GM12801 (cell line): ENCODE results near the gene ANO3.

ENCODE experiments used
- TF ChIP-seq, protein P1 (sequence below): IDR thresholded peaks from one replicate; pipeline ENCODE4 v1.5.1; 2011; ENCODE audit warnings: control low read depth; ENCODE audit not compliant: insufficient read length; ENCODE audit errors: extremely low read depth

ANO3 gene

DNA sequence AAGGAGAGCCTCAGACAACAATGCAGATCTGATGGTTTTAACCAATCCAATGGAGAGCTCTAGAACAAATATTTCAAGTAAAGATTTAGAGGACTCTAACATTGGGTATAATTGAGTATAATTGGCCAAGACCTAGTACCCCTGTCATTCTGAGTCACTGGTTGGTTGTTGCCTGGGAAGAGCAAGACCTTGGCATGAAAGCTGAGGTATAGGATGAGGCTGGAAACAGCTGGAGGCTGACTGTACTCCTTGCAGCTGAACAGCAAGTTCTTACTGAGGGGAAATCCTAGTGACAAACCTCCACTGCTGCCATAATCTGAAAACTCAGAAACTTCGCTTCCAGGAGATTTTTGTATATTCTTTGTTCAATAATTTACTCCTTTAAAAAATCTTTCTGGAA is 294.4 kb downstream of the ANO3 start:
- TF ChIP-seq, protein P1, sequence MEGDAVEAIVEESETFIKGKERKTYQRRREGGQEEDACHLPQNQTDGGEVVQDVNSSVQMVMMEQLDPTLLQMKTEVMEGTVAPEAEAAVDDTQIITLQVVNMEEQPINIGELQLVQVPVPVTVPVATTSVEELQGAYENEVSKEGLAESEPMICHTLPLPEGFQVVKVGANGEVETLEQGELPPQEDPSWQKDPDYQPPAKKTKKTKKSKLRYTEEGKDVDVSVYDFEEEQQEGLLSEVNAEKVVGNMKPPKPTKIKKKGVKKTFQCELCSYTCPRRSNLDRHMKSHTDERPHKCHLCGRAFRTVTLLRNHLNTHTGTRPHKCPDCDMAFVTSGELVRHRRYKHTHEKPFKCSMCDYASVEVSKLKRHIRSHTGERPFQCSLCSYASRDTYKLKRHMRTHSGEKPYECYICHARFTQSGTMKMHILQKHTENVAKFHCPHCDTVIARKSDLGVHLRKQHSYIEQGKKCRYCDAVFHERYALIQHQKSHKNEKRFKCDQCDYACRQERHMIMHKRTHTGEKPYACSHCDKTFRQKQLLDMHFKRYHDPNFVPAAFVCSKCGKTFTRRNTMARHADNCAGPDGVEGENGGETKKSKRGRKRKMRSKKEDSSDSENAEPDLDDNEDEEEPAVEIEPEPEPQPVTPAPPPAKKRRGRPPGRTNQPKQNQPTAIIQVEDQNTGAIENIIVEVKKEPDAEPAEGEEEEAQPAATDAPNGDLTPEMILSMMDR = no peak

DNA sequence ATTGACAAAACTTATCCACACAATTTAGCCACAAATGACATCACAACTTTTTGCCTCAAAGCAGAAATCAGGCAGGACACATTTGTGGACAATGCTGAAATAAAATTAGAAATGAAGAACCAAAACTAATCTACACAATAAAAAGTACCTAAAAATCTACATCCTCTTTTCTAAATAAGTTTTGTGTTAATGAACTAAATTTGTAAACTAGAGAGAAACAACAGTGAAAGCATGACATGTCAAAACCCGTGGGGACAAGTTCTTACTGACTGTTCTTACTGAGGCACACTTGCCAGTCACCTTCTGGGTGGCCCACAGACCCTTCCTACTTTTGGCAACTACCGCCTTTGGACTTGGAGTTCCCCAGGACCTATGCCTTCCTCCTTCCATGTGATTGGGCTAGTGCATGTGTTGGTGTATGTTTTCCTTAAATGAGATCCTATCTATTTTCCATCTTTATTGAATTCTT is 300.8 kb downstream of the ANO3 start:
- TF ChIP-seq, protein P1 = no peak

DNA sequence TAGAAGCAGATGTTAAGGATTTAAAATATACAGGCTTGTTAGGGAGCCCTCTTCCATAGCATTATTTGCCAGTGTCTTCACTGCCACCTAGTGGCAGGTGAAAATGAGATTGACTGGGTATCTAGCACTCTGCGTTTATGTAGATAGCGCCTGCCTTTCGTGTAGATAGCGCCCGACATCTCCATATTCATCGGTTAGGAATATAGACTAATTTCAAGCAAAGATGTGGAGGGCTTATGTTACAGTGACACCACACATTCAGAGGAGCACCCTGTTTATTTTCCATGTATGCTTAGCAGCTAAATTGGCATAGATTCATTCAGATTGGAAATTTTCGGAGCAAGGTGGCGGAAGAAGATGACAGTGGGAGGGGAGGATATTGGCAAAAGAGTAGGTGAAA is 318.0 kb downstream of the ANO3 start:
- TF ChIP-seq, protein P1 = no peak

DNA sequence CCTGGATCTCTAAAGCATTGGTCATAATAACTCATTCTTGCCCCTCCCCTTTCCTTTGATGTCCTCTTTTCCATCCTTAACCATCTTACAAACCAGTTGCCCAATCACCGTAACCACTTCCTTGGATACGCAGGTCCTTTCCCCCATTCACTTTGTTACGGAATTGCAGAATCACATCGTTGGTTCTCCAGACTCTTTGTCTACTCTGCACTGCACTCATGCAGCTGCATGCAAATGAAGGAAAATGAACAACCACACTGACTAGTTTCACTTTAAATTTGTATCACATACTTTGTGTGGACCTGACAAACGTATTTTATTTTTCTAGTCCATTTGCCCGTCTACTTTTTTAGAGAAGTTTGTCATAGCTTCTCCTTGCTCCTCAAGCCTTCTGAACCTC is 320.0 kb downstream of the ANO3 start:
- TF ChIP-seq, protein P1 = no peak

DNA sequence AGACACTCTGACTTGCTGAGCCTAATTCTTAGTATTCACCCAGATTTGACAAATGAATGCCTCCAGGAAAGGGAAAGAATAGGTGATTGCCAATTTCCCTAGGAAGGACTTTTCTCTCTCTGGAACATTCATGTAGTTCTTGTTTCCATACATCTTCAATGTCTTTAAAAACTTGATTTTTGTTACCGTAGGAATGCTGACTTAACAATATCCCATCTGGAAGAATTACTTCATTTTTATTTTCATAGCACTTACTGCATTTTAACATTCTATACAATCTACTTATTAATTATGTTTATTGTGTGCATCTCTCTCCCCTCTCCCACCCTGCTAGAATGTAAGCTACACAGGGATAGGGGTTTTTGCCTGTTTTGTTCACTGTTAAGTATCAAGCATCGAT is 323.4 kb downstream of the ANO3 start:
- TF ChIP-seq, protein P1 = no peak

DNA sequence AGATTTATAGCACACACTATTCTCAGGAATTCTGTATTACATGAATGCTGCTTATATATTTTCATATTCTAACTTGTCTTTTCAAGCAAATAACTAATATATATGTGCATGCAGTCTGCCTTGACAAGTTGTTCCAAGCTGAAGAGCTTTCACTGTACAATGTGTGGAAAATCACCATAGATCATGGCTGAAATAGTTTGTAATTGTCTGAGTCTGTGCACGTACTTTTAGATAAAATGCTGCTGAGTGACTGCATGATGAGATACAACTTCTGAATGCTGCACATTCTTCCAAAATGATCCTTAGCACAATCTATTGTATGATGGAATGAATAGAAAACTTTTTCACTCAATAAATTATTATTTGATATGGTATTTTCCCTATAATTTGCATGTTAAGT is 331.0 kb downstream of the ANO3 start:
- TF ChIP-seq, protein P1 = no peak

DNA sequence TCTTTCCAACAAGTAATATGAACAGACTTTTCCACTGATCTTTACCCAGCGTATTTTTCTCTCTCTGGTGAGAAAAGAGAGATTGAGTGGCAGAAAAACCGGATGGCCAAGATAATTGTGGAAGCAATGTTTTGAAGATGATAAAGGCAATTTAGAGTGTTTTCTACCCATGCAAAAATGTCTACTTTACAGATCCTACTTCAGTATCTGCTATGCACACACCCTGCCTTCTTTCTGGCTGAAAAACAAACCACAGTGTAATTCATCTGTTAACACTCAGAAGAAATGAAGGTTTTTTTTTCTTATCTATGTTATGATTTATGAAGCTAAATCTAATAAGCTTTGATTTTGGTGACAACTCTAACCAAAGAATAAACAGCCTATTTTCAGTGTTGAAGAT is 333.1 kb downstream of the ANO3 start:
- TF ChIP-seq, protein P1 = no peak

DNA sequence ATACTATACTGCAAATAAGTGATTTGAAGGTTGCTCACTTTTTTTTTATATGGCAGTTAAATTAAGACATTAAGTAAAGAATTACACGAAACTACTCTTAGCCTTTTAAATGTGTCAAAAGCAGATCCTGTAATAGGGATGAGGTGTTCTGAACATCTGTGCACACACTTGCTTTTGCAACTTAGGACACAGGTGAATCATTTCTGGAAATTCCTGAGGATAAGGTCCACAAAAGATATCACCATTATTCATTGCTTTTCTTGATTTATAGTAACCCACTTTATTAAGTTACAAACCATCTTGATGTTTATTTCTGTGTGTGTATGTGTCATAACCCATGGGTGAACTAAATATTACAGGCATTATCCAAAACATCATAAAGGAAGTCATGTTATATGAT is 334.0 kb downstream of the ANO3 start:
- TF ChIP-seq, protein P1 = no peak
